T-helper 2 cell treated with Interferon-gamma antibody and Interleukin-4, amounts not matched to agents 100 ng/mL and 5 ng/mL, for 36 hours (primary cell): ENCODE data around the gene DHX34. TPM values are rescaled to one million over a fixed set of nuclear protein-coding genes. Genes with fewer than 3 reads are reported as not detected.
"Not testable (repeated sequence)": the region's sequence is repeated elsewhere in the genome, so short reads cannot be mapped to it uniquely, and the experiment has no call there.

Experiments
- intact Hi-C: fragments of 100-400 bp; cut with micrococcal nuclease; formaldehyde crosslinking; loops from one replicate; pipeline ENCODE4 v1.15.1; 2023
- total RNA-seq: library from RNA; stranded (reverse); gene quantifications from 2 replicates; pipeline ENCODE4 v1.2.3, GENCODE V29; 2022

DHX34 gene
- total RNA-seq, 1 donor from 2014 or later, result 15.5 TPM

- intact Hi-C loops, result no loop called here
Measured at GRCh38 chr19:47389150-47389556, 40.0 kb downstream of the DHX34 start.

GRCh38 chr19:47390533-47391488, 41.7 kb downstream of the DHX34 start:
- intact Hi-C loops, result loop anchor here (1.0 kb wide), 2 partner anchors 95 to 107 kb away; no protein-coding TSS in a partner anchor

DNA sequence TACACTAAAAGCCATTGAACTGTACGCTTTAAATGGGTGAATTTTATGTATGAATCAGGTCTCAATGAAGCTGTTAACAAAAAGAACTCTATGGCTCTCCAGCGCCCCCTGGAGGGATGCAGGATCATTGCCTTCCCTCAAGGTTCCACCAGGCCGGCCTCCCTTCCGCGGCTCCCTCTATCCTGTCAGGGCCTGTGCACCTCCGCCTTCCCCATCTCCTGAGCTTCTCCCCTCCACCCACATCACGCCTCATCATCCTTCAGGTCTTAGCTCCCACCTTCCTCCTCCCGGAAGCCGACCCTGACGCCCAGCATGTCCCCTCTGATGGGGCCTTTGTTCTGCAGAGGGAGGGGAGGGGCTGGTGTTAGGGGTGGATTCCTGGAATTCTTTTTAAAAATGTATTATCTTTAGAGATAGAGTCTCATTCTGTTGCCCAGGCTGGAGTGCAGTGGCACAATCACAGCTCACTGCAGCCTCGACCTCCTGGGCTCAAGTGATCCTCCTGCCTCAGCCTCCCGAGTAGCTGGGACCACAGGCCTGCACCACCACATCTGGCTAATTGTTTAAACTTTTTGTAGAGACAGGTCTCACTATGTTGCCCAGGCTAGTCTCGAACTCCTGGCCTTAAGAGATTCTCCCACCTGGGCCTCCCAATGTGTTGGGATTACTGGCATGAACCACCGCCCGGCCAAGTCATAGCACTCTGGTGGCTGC, 42.6 kb downstream of the DHX34 start:
- intact Hi-C loops, result loop anchor here (1.0 kb wide), 2 partner anchors 95 to 107 kb away; no protein-coding TSS in a partner anchor

DNA sequence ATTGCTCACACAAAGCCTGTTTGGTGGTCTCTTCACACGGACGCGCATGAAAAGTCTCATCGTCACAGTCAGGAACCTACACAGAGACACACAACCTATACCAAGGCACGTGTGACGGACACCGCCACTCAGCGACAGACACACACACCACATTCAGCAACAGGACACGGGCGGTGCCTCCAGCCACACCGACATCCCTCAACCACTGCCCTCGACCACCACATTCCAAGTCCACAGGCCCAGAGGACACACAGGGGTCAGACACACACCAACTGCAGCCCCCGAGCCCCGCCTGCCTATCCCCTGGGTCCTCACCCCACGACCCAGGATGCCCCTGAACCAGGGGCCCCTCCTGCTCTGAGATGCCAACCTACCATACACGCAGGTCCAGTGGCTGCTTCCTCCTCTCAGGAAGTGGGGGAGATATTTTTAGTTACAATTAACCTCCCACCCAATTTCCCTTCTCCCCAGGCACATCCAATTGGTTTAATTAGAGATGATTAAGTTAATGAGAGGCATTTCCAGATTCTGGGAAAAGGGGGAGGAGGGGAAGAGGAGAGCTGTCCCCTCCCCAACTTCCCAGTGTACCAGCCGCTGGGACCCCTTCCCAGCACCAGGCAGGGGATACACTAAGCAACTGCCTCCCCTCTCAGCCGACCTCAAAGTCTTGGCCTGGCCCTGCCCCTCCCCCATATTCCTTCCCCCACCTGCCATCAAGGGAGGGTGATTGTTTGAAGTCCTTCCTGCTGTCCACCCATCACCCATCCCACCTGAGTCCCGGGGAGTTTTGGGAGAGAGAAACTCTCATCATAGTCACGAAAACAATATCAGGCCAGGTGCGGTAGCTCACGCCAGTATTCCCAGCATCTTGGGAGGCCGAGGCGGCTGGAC, 49.8 kb downstream of the DHX34 start:
- intact Hi-C loops, result no loop called here

GRCh38 chr19:47402504-47402903, 53.4 kb downstream of the DHX34 start:
- intact Hi-C loops, result no loop called here

DNA sequence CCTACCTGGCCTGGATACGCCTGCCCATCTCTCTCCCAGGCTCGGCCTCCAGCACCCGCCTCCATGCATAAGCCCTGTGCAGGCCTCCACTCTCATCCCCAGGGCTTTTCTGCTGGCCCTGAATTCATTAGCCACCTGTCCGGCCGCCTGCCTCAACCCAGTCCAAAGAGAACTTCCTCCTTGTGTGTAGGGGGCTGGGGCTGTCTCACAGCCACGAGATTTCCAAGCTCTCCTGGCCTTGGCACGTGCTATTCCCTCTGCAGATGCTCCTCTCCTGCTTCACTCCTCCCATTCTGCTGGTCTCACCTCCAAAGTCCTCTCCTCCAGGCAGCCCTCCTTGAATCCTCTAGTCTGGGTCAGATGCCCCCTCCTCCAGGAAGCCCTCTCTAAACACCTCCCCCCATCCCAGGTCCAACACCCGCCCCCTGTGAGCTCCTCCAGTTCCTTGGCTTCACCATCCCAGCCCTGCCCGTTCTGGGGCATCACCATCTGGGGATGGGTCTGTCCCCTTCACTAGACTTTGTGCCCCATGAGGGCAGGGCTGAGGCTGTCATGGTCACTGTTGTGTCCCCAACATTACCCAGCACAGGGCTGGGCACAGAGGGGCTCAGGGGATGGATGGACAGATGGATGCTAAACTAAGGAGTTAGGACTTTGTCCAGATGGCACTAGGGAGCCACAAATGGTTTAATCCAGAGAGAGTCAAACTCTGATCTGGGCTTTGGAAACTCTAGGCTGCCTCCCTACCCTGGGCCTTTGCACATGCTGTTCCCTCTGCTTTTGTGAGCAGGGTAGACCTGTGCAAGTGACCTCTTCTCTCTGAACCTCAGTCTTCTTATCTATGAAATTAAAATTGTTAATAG, 55.5 kb downstream of the DHX34 start:
- intact Hi-C loops, result no loop called here

GRCh38 chr19:47405197-47405550, 56.1 kb downstream of the DHX34 start:
- intact Hi-C loops, result no loop called here

DNA sequence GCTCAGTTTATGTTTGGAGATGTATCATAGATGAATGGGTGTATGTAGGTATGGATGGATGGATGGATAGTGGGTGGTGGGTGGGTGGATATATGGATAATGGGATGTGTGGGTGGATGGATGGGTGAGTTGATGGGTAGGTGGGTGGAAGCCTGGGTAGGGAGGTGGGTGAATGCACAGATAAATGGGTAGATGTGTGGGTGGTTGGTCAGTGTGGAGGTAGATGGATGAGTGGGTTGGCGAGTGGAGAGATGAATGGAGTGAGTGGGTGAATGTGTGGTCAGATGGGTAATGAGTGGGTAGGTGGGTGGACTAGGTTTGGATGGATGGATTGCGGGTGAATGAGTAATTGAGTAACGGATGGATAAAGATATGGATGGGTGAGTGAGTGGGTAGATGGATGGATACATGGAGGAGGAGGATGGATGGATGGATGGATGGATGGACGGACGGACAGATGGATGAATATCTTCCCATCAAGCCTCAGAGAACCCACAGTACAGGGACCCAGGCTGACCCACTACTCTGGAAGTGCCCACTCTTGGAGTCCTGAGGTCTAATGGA, 56.8 kb downstream of the DHX34 start:
- intact Hi-C loops, result no loop called here

GRCh38 chr19:47406711-47407416, 57.7 kb downstream of the DHX34 start:
- intact Hi-C loops, result no loop called here

- intact Hi-C loops, result no loop called here
Measured at GRCh38 chr19:47407417-47407774, 58.3 kb downstream of the DHX34 start.

GRCh38 chr19:47408156-47408938, 59.2 kb downstream of the DHX34 start:
- intact Hi-C loops, result no loop called here

DNA sequence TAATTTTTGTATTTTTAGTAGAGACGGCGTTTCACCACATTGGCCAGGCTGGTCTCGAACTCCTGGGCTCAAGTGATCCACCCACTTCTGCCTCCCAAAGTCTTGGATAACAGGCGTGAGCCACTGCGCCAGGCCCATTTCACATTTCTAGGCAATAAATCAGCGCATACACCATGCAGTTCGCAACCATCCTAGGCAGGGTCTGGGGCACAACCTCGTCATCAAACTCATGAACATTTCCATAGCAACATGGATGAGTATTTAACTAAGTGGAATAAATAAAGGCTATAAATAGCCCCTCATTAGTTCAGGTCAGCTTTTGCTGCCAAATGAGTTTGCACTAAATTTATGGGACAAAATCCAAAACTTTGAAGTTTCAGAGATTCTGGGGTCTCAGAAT, 62.0 kb downstream of the DHX34 start:
- intact Hi-C loops, result no loop called here

DNA sequence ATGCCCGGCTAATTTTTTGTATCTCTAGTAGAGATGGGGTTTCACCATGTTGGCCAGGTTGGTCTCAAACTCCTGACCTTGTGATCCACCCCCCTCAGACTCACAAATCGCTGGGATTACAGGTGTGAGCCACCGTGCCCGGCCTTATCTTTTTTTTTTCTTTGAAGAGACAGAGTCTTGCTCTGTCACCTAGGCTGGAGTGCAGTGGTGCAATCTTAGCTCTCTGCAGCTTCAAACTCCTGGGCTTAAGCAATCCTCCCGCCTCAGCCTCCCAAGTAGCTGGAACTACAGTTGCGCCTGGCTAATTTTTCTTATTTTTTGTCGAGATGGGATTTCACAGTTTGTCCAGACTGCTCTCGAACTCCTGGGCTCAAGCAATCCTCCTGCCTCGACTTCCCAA, 62.6 kb downstream of the DHX34 start:
- intact Hi-C loops, result not testable (repeated sequence)

- intact Hi-C loops, result no loop called here
Measured at GRCh38 chr19:47413941-47414340, 64.8 kb downstream of the DHX34 start.

- intact Hi-C loops, result no loop called here
Measured at GRCh38 chr19:47414469-47414868, 65.4 kb downstream of the DHX34 start.

DNA sequence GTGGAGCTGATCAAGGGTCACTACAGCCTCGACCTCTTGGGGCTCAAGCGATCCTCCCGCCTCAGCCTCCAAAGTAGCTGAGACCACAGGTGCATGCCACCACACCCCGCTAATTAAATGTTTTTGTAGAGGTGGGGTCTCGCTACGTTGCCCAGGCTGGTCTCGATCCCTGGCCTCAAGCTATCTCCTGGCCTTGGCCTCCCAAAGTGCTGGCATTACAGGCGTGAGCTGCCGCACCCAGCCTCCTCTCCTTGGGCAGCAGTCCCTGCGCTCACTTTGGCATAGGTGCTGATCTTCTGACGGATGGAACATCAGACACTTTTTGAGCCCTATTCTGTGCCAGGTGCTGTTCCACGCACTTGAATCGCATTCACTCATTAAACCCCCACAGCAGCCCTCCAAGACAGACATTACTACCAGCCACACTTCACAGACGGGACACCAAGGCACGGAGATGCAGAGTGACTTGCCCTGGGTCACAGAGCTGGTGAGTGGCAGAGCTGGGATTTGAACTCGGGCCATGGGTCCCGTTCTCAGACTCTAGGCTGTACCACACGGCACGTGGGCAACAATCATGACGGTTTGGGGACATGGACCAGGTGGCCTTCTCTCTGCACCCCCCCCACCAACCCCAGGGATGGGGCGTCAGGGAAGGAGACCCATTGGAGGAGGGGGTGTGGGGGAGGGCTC, 67.0 kb downstream of the DHX34 start:
- intact Hi-C loops, result no loop called here

- intact Hi-C loops, result no loop called here
Measured at GRCh38 chr19:47416643-47416985, 67.5 kb downstream of the DHX34 start.

- intact Hi-C loops, result no loop called here
Measured at GRCh38 chr19:47417107-47417745, 68.1 kb downstream of the DHX34 start.
